Measurements from ENCODE around the gene ZNF700. TPM values are rescaled to one million over a fixed set of nuclear protein-coding genes. Genes with fewer than 3 reads are reported as not detected.
"Not testable (repeated sequence)": the region's sequence is repeated elsewhere in the genome, so short reads cannot be mapped to it uniquely, and the experiment has no call there.

The ZNF700 gene
- 10 to 100 TPM; 14.3 to 18.7 TPM for total RNA-seq
- total RNA-seq: 23.8 to 30.6 reads per million in 2 donors

- DNase-seq (peak; percentile 71 to 82 (median 82)), ATAC-seq (peak; percentile 92)
- peaks cover 34% of the 10 kb centered on the region for H3K4me1 Mint-ChIP-seq
- H3K27me3 Mint-ChIP-seq: no peaks in the 10 kb centered on the region
- H3K9me3 ChIP-seq (ENCODE audit: control insufficient read depth, low read length, poor library complexity, severe bottlenecking): no peaks in the 10 kb centered on the region
- H3K36me3 Mint-ChIP-seq (ENCODE audit: low read depth): no peaks in the 10 kb centered on the region
- H3K27ac Mint-ChIP-seq: peak within 1 kb of the TSS; percentile 97
- peak within 1 kb of the TSS; percentile 99 for H3K4me3 Mint-ChIP-seq
Observed at GRCh38 chr19:11924886-11925650, at the start of gene ZNF700. Gene ZNF700, plus strand, starts transcription at chr19:11925107. Its CDS starts 104 bp downstream, at chr19:11925211.

- H3K27me3 Mint-ChIP-seq; H3K36me3 Mint-ChIP-seq (ENCODE audit: low read depth); H3K9me3 ChIP-seq (ENCODE audit: control insufficient read depth, low read length, poor library complexity, severe bottlenecking); H3K4me3 Mint-ChIP-seq: not testable (repeated sequence)
- ATAC-seq (peak; percentile 48), DNase-seq (peak in 2 of 3 donors; percentile 12 to 23)
- peaks cover 11% of the 10 kb centered on the region for H3K4me1 Mint-ChIP-seq
- H3K27ac Mint-ChIP-seq: peak overlapping the region; percentile 29
Observed at GRCh38 chr19:11879687-11880266, 45.1 kb upstream of the ZNF700 start.

- Mint-ChIP-seq H3K4me1 (peaks cover 11% of the 10 kb centered on the region), H3K27ac (no peak overlapping the region), H3K36me3 (ENCODE audit: low read depth) (no peaks in the 10 kb centered on the region), H3K4me3 (no peak overlapping the region), H3K27me3 (no peaks in the 10 kb centered on the region)
- DNase-seq (no peak), ATAC-seq (no peak)
- H3K9me3 ChIP-seq (ENCODE audit: control insufficient read depth, low read length, poor library complexity, severe bottlenecking): no peaks in the 10 kb centered on the region
Observed at GRCh38 chr19:11880598-11880997, 44.3 kb upstream of the ZNF700 start.

GRCh38 chr19:11881151-11881800 lies 43.6 kb upstream of the ZNF700 start:
- no peak overlapping the region for H3K27ac Mint-ChIP-seq
- DNase-seq (peak; percentile 12 to 43 (median 26)), ATAC-seq (peak; percentile 68)
- H3K4me3 Mint-ChIP-seq: no peak overlapping the region
- H3K27me3 Mint-ChIP-seq: no peaks in the 10 kb centered on the region
- peaks cover 11% of the 10 kb centered on the region for H3K4me1 Mint-ChIP-seq
- no peaks in the 10 kb centered on the region for H3K9me3 ChIP-seq (ENCODE audit: control insufficient read depth, low read length, poor library complexity, severe bottlenecking)
- no peaks in the 10 kb centered on the region for H3K36me3 Mint-ChIP-seq (ENCODE audit: low read depth)

GRCh38 chr19:11882606-11883005 lies 42.3 kb upstream of the ZNF700 start:
- H3K9me3 ChIP-seq (ENCODE audit: control insufficient read depth, low read length, poor library complexity, severe bottlenecking): no peaks in the 10 kb centered on the region
- no peak for DNase-seq

GRCh38 chr19:11887234-11887610 lies 37.7 kb upstream of the ZNF700 start:
- Mint-ChIP-seq H3K27ac (peak overlapping the region; percentile 88), H3K36me3 (ENCODE audit: low read depth) (no peaks in the 10 kb centered on the region), H3K4me3 (peak overlapping the region; percentile 93), H3K27me3 (no peaks in the 10 kb centered on the region), H3K4me1 (peaks cover 23% of the 10 kb centered on the region)
- no peaks in the 10 kb centered on the region for H3K9me3 ChIP-seq (ENCODE audit: control insufficient read depth, low read length, poor library complexity, severe bottlenecking)
- DNase-seq (no peak), ATAC-seq (peak; percentile 23)

More at GRCh38 chr19:11882606-11883005, 42.3 kb upstream of the ZNF700 start:
- Mint-ChIP-seq H3K36me3 (ENCODE audit: low read depth) (no peaks in the 10 kb centered on the region), H3K27me3 (no peaks in the 10 kb centered on the region), H3K4me1 (peaks cover 15% of the 10 kb centered on the region), H3K27ac (no peak overlapping the region), H3K4me3 (no peak overlapping the region)
- no peak for ATAC-seq

- peak within 1 kb of the TSS; percentile 88 for H3K27ac Mint-ChIP-seq
- no peaks in the 10 kb centered on the region for H3K36me3 Mint-ChIP-seq (ENCODE audit: low read depth)
- H3K27me3 Mint-ChIP-seq: no peaks in the 10 kb centered on the region
- peak; percentile 83 for ATAC-seq
- H3K4me1 Mint-ChIP-seq: peaks cover 23% of the 10 kb centered on the region
- H3K4me3 Mint-ChIP-seq: peak within 1 kb of the TSS; percentile 93
- H3K9me3 ChIP-seq (ENCODE audit: control insufficient read depth, low read length, poor library complexity, severe bottlenecking): no peaks in the 10 kb centered on the region
- peak; percentile 20 to 23 (median 22) for DNase-seq
Observed at GRCh38 chr19:11887611-11888531, 37.0 kb upstream of the ZNF700 start, which contains the start of gene ZNF69. Gene ZNF69, plus strand, starts transcription at chr19:11887782. Its CDS starts 142 bp downstream, at chr19:11887924.

- not testable (repeated sequence) for H3K27me3 Mint-ChIP-seq; ATAC-seq; H3K4me3 Mint-ChIP-seq; H3K9me3 ChIP-seq (ENCODE audit: control insufficient read depth, low read length, poor library complexity, severe bottlenecking); DNase-seq; H3K27ac Mint-ChIP-seq; H3K36me3 Mint-ChIP-seq (ENCODE audit: low read depth)
- peaks cover 17% of the 10 kb centered on the region for H3K4me1 Mint-ChIP-seq
Observed at GRCh38 chr19:11889901-11890300, 35.0 kb upstream of the ZNF700 start.

GRCh38 chr19:11890634-11891033 lies 34.3 kb upstream of the ZNF700 start:
- no peak for DNase-seq
- ATAC-seq: no peak
- H3K9me3 ChIP-seq (ENCODE audit: control insufficient read depth, low read length, poor library complexity, severe bottlenecking): no peaks in the 10 kb centered on the region
- H3K36me3 Mint-ChIP-seq (ENCODE audit: low read depth): peaks cover 2% of the 10 kb centered on the region
- no peak overlapping the region for H3K4me3 Mint-ChIP-seq
- peaks cover 17% of the 10 kb centered on the region for H3K4me1 Mint-ChIP-seq
- H3K27ac Mint-ChIP-seq: peak overlapping the region; percentile 71
- H3K27me3 Mint-ChIP-seq: no peaks in the 10 kb centered on the region

- no peak overlapping the region for H3K4me3 Mint-ChIP-seq
- no peaks in the 10 kb centered on the region for H3K9me3 ChIP-seq (ENCODE audit: control insufficient read depth, low read length, poor library complexity, severe bottlenecking)
- no peak for DNase-seq
- no peaks in the 10 kb centered on the region for H3K4me1 Mint-ChIP-seq
- no peaks in the 10 kb centered on the region for H3K27me3 Mint-ChIP-seq
- peaks cover 2% of the 10 kb centered on the region for H3K36me3 Mint-ChIP-seq (ENCODE audit: low read depth)
- H3K27ac Mint-ChIP-seq: no peak overlapping the region
- ATAC-seq: no peak
Observed at GRCh38 chr19:11894851-11895250, 30.1 kb upstream of the ZNF700 start.

- no peaks in the 10 kb centered on the region for H3K36me3 Mint-ChIP-seq (ENCODE audit: low read depth)
Observed at GRCh38 chr19:11902228-11902627, 22.7 kb upstream of the ZNF700 start.

GRCh38 chr19:11905928-11906327 lies 19.0 kb upstream of the ZNF700 start:
- ATAC-seq: no peak
- DNase-seq: no peak
- H3K4me1 Mint-ChIP-seq: no peaks in the 10 kb centered on the region
- no peak overlapping the region for H3K4me3 Mint-ChIP-seq
- H3K27me3 Mint-ChIP-seq: no peaks in the 10 kb centered on the region
- peaks cover 17% of the 10 kb centered on the region for H3K9me3 ChIP-seq (ENCODE audit: control insufficient read depth, low read length, poor library complexity, severe bottlenecking)
- H3K27ac Mint-ChIP-seq: no peak overlapping the region
- H3K36me3 Mint-ChIP-seq (ENCODE audit: low read depth): no peaks in the 10 kb centered on the region

More at GRCh38 chr19:11902228-11902627, 22.7 kb upstream of the ZNF700 start:
- Mint-ChIP-seq H3K27me3 (no peaks in the 10 kb centered on the region), H3K4me3 (no peak overlapping the region), H3K4me1 (no peaks in the 10 kb centered on the region), H3K27ac (no peak overlapping the region)
- H3K9me3 ChIP-seq (ENCODE audit: control insufficient read depth, low read length, poor library complexity, severe bottlenecking): peaks cover 17% of the 10 kb centered on the region
- DNase-seq (no peak), ATAC-seq (no peak)
